ENCODE data around the gene TSTD1.

The TSTD1 gene

GRCh38 chr1:161048949-161049722 lies 10.4 kb upstream of the TSTD1 start:
- TF ChIP-seq, protein P1, sequence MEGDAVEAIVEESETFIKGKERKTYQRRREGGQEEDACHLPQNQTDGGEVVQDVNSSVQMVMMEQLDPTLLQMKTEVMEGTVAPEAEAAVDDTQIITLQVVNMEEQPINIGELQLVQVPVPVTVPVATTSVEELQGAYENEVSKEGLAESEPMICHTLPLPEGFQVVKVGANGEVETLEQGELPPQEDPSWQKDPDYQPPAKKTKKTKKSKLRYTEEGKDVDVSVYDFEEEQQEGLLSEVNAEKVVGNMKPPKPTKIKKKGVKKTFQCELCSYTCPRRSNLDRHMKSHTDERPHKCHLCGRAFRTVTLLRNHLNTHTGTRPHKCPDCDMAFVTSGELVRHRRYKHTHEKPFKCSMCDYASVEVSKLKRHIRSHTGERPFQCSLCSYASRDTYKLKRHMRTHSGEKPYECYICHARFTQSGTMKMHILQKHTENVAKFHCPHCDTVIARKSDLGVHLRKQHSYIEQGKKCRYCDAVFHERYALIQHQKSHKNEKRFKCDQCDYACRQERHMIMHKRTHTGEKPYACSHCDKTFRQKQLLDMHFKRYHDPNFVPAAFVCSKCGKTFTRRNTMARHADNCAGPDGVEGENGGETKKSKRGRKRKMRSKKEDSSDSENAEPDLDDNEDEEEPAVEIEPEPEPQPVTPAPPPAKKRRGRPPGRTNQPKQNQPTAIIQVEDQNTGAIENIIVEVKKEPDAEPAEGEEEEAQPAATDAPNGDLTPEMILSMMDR (conservative IDR thresholded peaks at IDR 0.05; ENCODE audit: low read depth, low read length): no peak
- Histone ChIP-seq H3K4me1 (ENCODE audit: low read depth, poor library complexity, severe bottlenecking) (peaks cover 18% of the 10 kb centered on the region), H3K79me2 (ENCODE audit: insufficient read depth, low read depth) (peaks cover 15% of the 10 kb centered on the region), H3K9ac (no peak overlapping the region), H3K27me3 (ENCODE audit: insufficient read depth, low read depth) (no peaks in the 10 kb centered on the region), H3K27ac (no peak overlapping the region), H3K4me2 (no peak overlapping the region), H2AFZ (ENCODE audit: low read depth) (no peak overlapping the region), H3K36me3 (ENCODE audit: insufficient read depth) (peaks cover 26% of the 10 kb centered on the region; the same call in 1 of the 2 replicates), H4K20me1 (ENCODE audit: insufficient read depth) (no peaks in the 10 kb centered on the region), H3K4me3 (IDR thresholded peaks at IDR 0.05; ENCODE audit: insufficient read depth, low read depth, low read length) (no peak overlapping the region)

- H3K4me3 ChIP-seq (IDR thresholded peaks at IDR 0.05; ENCODE audit: insufficient read depth, low read depth, low read length): no peak overlapping the region
- no peak overlapping the region for H3K9ac ChIP-seq
- peaks cover 25% of the 10 kb centered on the region for H3K79me2 ChIP-seq (ENCODE audit: insufficient read depth, low read depth)
- H3K27me3 ChIP-seq (ENCODE audit: insufficient read depth, low read depth): no peaks in the 10 kb centered on the region
- H4K20me1 ChIP-seq (ENCODE audit: insufficient read depth): no peaks in the 10 kb centered on the region
- no peak overlapping the region for H2AFZ ChIP-seq (ENCODE audit: low read depth)
- no peak overlapping the region; the same call in 1 of the 2 replicates for H3K4me2 ChIP-seq
- H3K27ac ChIP-seq: peak overlapping the region; percentile 74
- peaks cover 28% of the 10 kb centered on the region for H3K4me1 ChIP-seq (ENCODE audit: low read depth, poor library complexity, severe bottlenecking)
- H3K36me3 ChIP-seq (ENCODE audit: insufficient read depth): peaks cover 16% of the 10 kb centered on the region; the same call in 1 of the 2 replicates
- TF ChIP-seq, protein P1 (conservative IDR thresholded peaks at IDR 0.05; ENCODE audit: low read depth, low read length): no peak
Observed at GRCh38 chr1:161047436-161048420, 9.0 kb upstream of the TSTD1 start.

- Histone ChIP-seq H3K36me3 (ENCODE audit: insufficient read depth) (peaks cover 9% of the 10 kb centered on the region; the same call in 1 of the 2 replicates), H3K27ac (peak overlapping the region; percentile 74), H3K4me1 (ENCODE audit: low read depth, poor library complexity, severe bottlenecking) (peaks cover 29% of the 10 kb centered on the region), H3K9ac (peak overlapping the region; percentile 70), H2AFZ (ENCODE audit: low read depth) (peak overlapping the region; percentile 65; the same call in 1 of the 2 replicates), H3K79me2 (ENCODE audit: insufficient read depth, low read depth) (peaks cover 25% of the 10 kb centered on the region), H3K27me3 (ENCODE audit: insufficient read depth, low read depth) (no peaks in the 10 kb centered on the region), H3K4me2 (peak overlapping the region; percentile 63), H4K20me1 (ENCODE audit: insufficient read depth) (no peaks in the 10 kb centered on the region), H3K4me3 (IDR thresholded peaks at IDR 0.05; ENCODE audit: insufficient read depth, low read depth, low read length) (peak overlapping the region; percentile 99)
- TF ChIP-seq, protein P1 (conservative IDR thresholded peaks at IDR 0.05; ENCODE audit: low read depth, low read length): no peak; the same call in 1 of the 2 replicates
Observed at GRCh38 chr1:161046605-161047228, 8.0 kb upstream of the TSTD1 start.
